ENCODE results near the gene B3GNT4. TPM values are rescaled to one million over a fixed set of nuclear protein-coding genes. Genes with fewer than 3 reads are reported as not detected.
"Not testable (repeated sequence)": the region's sequence is repeated elsewhere in the genome, so short reads cannot be mapped to it uniquely, and the experiment has no call there.

The B3GNT4 gene
- total RNA-seq, 1 donor from 2014 or later: 0.36 TPM

GRCh38 chr12:122208073-122208820, 4.7 kb downstream of the B3GNT4 start:
- intact Hi-C loops (cut with micrococcal nuclease): no loop called here

- intact Hi-C loops (cut with micrococcal nuclease): no loop called here
Observed at GRCh38 chr12:122215771-122216170, 12.3 kb downstream of the B3GNT4 start.

- intact Hi-C loops (cut with micrococcal nuclease): no loop called here
Observed at GRCh38 chr12:122216445-122216844, 12.9 kb downstream of the B3GNT4 start.

GRCh38 chr12:122225683-122226365, 22.3 kb downstream of the B3GNT4 start, which contains the start of gene DIABLO:
Gene DIABLO (minus strand): TSS chr12:122226052. CDS start chr12:122226014, 38 bp downstream.
- intact Hi-C loops (cut with micrococcal nuclease): loop anchor here (1.0 to 5.0 kb wide), 8 partner anchors 18 to 874 kb away; partner anchors contain the start of genes ANAPC5, DENR, KNTC1 and MLXIP

GRCh38 chr12:122226366-122227125, 23.0 kb downstream of the B3GNT4 start:
- intact Hi-C loops (cut with micrococcal nuclease): loop anchor here (1.0 to 5.0 kb wide), 8 partner anchors 18 to 874 kb away; partner anchors contain the start of genes ANAPC5, DENR, KNTC1 and MLXIP

- intact Hi-C loops (cut with micrococcal nuclease): loop anchor here (5.0 kb wide), 2 partner anchors 390 to 875 kb away; partner anchors contain the start of gene ANAPC5
Observed at GRCh38 chr12:122227341-122227740, 23.8 kb downstream of the B3GNT4 start.

- intact Hi-C loops (cut with micrococcal nuclease): loop anchor here (5.0 kb wide), 2 partner anchors 391 to 876 kb away; partner anchors contain the start of gene ANAPC5
Observed at GRCh38 chr12:122228092-122228491, 24.6 kb downstream of the B3GNT4 start.

- intact Hi-C loops (cut with micrococcal nuclease): no loop called here
Observed at GRCh38 chr12:122230798-122231197, 27.3 kb downstream of the B3GNT4 start.

- intact Hi-C loops (cut with micrococcal nuclease): no loop called here
Observed at GRCh38 chr12:122232691-122233090, 29.2 kb downstream of the B3GNT4 start.

GRCh38 chr12:122235741-122236140, 32.2 kb downstream of the B3GNT4 start:
- intact Hi-C loops (cut with micrococcal nuclease): no loop called here

- intact Hi-C loops (cut with micrococcal nuclease): no loop called here
Observed at GRCh38 chr12:122238861-122239260, 35.4 kb downstream of the B3GNT4 start.

- intact Hi-C loops (cut with micrococcal nuclease): loop anchor here (1.0 kb wide), 2 partner anchors 18 to 22 kb away; partner anchors contain the start of genes DIABLO and VPS33A
Observed at GRCh38 chr12:122243965-122244364, 40.5 kb downstream of the B3GNT4 start.

GRCh38 chr12:122244565-122245371, 41.3 kb downstream of the B3GNT4 start:
- intact Hi-C loops (cut with micrococcal nuclease): loop anchor here (1.0 kb wide), 2 partner anchors 18 to 22 kb away; partner anchors contain the start of genes DIABLO and VPS33A

- intact Hi-C loops (cut with micrococcal nuclease): no loop called here
Observed at GRCh38 chr12:122245553-122245952, 42.0 kb downstream of the B3GNT4 start.

GRCh38 chr12:122250047-122250446, 46.5 kb downstream of the B3GNT4 start:
- intact Hi-C loops (cut with micrococcal nuclease): no loop called here

- intact Hi-C loops (cut with micrococcal nuclease): no loop called here
Observed at GRCh38 chr12:122250536-122250935, 47.0 kb downstream of the B3GNT4 start.

- intact Hi-C loops (cut with micrococcal nuclease): not testable (repeated sequence)
Observed at GRCh38 chr12:122258462-122258861, 55.0 kb downstream of the B3GNT4 start.
